ENCODE results near the gene MAN2B2.

The MAN2B2 gene

GRCh38 chr4:6546681-6547447, 28.1 kb upstream of the MAN2B2 start:
- DNase-seq = peak; percentile 89

- peak; percentile 65 for DNase-seq
Measured at GRCh38 chr4:6548201-6548881, 26.6 kb upstream of the MAN2B2 start.

GRCh38 chr4:6548882-6549230, 26.1 kb upstream of the MAN2B2 start:
- no peak for DNase-seq

- DNase-seq = no peak
Measured at GRCh38 chr4:6549445-6549844, 25.5 kb upstream of the MAN2B2 start.

DNA sequence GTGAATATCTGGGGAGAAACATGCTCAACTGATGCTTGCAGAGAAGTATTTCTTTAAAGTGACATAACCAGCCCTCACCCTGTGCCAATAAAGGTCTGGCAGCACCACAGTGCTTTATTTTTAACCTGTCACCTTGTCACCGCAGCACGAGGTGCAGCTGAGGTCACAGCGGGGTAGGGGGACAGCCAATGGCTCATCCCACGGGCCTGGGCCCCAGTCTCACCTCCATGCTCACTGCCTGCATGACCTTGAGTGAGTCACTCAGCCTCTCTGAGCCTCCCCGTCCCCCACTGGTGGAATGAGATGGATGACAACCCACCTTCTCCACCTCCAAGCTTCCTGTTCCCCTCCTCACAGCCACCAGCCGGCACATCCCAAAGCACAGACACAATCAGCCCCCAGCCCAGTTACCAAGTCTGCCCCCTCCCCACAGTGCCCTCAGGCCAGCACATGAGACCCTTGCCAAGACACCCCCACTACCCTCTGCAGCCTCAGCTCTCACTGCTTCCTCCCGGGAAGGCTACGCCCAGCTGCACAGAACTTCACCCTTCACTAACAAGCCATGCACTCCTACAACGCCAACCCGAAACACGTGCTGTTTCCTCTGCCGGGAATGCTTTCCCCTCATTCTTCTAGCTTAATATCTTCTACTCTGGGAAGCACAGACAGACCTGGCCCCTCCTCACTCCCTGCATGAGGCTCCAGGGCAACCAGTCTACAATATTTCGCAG, 24.9 kb upstream of the MAN2B2 start:
- no peak for DNase-seq

GRCh38 chr4:6550821-6551220, 24.2 kb upstream of the MAN2B2 start:
- no peak for DNase-seq

DNA sequence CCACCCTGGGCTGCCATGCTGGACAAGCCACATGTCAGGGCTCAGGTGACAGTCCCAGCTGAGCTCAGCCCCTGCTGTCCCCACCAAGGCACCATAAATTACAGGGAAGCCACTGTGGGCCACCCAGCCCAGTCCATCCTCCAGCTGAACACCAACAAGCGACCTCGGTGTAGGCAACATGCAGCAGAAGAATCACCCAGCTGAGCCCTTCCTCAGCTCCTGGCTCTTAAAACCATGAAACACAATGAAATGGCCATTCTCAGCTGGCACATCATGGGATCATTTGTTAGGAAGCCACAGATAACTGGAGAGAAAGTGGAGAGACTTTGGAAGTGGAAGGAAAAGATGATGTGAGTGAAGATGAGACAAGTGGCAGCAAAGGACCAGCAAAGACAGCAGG, 23.3 kb upstream of the MAN2B2 start:
- DNase-seq = no peak

- no peak for DNase-seq
Measured at GRCh38 chr4:6555519-6555918, 19.5 kb upstream of the MAN2B2 start.

DNA sequence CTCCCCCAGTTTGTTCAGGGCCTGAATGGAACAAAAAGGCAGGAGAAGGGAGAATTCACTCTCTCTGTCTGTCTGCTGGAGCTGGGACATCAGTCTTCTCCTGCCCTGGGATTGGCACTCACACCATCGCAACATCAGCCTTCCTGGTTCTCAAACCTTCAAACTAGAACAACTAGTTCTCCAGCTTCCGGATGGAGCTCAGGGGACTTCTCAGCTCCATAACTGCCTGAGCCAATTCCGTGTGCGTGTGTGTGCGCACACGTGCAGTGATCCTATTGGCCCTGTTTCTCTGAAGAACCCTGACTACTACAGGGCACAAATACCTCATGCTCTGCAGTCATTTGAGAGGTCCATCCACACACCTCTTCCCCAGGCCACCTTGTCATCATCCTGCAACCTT, 18.7 kb upstream of the MAN2B2 start:
- no peak for DNase-seq

DNA sequence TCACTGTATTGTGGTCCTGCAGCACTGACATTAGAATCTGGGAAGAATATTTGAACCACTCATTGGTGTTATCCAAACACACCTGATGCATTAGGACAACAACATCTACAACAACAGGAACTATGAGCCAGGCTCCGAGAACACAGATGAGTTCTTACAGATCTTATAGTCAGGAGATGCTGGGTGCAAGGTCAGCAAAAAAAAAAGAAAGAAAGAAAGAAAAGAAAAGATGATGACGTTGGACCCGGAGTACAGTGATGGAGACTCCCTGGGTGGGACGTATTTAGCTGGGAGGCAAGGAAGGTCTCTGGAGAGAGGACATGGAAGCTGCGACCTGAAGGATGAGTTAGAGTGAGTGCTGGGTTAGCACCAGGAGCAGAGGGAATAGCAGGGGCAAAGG, 17.8 kb upstream of the MAN2B2 start:
- no peak for DNase-seq

DNA sequence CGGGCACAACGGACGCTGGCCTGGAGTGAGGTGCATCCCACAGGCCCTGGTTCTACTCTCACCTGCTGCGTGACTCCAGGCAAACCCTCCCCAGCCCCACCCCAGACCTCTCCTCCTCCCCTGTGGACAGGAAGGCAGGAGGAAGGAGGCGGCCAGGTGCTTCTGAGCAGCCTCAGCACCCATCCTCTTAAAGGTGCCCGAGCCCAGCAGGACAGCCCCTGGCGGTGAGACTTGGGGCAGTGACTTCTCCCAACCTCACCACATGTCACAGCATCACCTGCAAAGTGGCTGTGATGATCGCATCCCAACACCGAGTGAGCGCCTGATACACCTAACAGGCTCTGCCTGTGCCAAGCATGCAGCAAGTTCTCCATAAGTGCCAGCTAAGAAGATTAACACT, 17.1 kb upstream of the MAN2B2 start:
- DNase-seq = no peak

DNA sequence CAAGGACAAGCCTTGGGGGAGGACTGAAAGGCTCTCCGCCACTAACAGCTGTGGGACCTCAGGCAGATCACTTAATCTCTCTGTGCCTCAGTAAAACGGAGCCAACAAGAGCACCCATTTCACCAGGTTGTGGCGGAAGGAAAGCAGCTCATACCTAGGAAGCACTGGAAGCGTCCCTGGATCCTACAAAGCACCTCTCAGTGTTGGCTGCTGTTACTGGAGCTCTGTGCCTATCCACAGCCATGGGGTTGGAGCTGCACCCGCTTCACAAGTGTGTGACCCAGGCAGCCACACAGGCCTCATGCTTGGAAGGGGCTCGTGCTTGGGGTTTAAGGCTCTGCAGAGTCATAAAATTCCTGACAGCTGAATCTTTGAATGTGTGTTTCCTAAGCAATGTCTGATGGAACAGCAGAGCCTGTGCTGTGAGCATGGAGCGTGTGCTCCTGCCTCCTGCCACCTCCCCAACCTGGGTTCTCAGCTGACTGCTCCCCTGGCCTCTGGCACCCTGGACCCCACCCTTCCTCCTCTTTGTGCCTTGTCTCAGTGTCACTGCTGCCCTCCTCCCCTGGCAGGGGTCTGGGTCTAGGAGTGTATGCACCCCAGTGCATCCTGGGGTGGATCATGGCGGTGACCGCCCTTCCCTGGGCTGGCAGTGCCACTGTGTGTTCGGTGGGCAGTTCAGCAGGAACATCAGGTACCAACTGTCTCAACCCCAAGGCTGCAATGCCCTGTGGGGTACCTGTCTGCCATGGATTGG, 14.4 kb upstream of the MAN2B2 start:
- no peak for DNase-seq

DNA sequence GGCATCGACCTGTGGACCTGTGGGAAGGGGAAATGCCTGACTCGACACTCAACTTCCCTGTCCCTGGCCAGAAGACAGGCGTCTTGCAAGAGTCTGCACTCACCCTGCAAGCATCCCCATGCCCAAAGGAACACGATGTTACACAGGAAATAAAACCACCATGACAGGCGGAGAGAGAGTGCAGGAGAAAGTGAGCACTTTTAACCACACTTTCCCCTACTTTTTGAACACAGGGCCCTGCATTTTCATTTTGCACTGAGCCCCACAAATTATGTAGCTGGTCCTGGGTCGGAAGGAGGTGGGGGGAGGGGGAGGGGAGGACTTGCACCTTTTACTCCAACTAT, 13.8 kb upstream of the MAN2B2 start:
- DNase-seq = no peak

DNA sequence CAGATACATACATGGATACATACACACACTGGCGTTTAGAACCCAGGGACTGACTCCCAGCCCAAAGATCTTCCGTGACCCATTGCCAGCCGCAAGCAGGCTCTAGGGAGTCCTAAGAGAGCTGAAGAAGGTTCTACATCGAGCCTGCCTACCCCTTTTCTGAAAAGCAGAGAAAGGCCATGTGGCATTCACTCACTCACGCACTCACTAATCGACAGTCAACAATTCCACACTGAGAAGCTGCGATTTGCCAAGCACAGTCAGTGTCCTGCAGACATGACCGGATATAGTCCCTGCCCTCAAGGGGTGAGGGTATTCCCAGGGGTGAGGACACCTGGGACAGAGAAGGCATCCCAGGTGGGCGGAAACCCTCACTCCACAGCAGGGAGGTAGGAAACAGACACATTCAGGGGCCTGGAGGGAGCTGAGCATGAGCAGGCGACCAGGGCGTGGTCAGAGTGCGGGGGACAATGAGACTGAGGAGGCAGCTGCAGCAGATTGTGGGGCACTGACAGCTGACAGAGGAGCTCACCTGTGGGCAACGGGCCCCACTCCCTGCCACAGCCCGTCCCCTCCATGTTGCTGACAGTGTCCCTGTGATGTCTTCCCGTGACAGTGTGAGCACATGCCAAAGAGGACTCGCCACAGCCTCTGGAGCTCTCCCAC, 13.2 kb upstream of the MAN2B2 start:
- no peak for DNase-seq

DNA sequence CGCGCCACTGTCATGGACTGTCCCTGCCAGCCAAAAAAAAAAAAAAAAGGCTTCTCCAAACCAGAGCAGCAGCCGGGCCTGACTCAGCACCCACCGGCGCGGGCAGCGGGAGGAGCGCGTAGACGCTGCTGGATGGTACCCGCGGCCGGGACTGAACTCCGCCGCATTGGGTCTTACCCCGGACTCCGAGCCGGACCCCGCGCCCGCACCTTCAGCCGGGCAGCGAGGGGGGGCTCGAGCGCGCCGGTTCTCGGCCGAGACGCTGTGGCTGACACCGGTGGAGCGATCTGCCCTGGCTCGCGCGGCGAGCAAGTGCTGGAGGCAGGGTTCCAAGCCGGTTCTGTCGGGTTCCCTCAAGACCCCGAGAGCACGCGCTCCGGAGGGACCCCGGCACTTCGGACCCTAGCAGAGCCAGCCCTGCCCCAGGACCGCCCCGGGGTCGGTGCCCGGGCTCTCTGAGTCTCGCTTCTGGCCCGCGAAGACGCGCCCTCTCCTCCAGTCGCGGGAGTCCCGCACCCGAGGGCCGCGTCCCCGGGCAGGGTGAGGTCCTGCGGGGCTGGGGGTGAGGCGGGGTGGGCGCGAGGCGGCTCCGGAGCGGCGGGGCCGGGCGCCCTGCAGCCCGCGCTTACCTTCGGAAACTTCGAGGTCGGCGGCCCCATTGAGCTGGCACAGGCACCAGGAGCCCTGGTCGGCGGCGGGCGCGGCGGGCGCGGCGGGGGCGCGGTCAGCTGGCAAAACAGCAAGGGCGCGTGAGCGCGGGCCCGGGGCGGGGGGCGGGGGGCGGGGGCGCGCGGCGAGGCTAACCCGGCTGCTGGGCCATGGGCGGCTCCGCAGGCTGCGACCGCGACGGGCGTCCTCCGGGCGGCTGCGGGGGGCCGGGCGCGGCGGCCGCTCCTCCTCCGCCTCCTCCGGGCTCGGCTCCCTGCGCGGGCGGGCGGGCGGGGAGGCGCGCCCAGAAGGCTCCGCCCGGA, 11.8 kb upstream of the MAN2B2 start:
- DNase-seq = peak; percentile 43

- DNase-seq = no peak
Measured at GRCh38 chr4:6563935-6564645, 10.9 kb upstream of the MAN2B2 start.

DNA sequence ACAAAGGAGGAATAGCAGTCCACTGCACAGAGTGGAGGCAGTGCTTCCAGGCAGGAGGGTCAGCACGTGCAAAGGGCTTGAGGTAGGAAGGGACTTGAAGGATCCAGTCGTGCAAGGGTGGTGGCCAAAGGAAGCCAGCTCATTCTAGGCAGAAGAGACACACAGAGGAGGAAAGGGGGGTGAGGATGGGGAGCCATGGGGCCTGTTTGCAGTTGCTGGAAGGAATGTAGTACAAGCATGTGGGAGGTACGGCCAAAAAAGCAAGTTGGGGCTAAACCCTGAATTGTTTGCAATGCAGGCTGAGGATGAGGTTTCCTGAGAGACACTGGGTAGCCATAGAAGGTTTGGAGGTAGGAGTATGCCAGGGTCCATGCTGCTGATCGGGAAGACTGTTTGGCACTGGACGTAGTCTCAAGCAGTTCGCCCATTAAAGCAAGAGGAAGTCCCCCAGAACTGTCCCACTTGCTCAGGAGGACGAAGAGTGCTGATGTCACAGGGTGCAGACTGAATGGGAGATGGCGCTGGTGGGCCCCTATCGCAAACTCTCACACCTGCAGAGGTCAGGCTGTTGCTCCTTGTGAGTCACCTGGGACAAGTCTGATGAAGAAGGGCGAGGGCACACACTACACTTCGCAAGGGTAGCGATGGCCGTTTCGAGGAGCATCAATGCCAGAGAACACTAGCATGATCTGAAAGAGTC, 9.1 kb upstream of the MAN2B2 start:
- DNase-seq = no peak

GRCh38 chr4:6566391-6567190, 8.4 kb upstream of the MAN2B2 start:
- DNase-seq = peak; percentile 21

GRCh38 chr4:6567218-6567617, 7.8 kb upstream of the MAN2B2 start:
- DNase-seq = no peak
